Thymus (tissue), 11 donors: ENCODE results near the gene CPSF2. TPM values are rescaled to one million over a fixed set of nuclear protein-coding genes. Genes with fewer than 3 reads are reported as not detected.

Source experiments
- DNase-seq, 9 donors: peaks; one replicate each; pipeline ENCODE4 v3.0.0-alpha.2; 2013; ENCODE audit warnings: low spot score in 9 of 9, low read depth in 6 of 9, missing footprints in 1 of 9
- H3K27ac ChIP-seq, 2 donors: one replicate each; pipeline ENCODE4 v1.5.1; 2013; ENCODE audit warnings: control low read depth in 1 of 2, low read depth in 1 of 2, low read length in 1 of 2, mild to moderate bottlenecking in 1 of 2, moderate library complexity in 1 of 2
- H3K27me3 ChIP-seq, 2 donors: one replicate each; pipeline ENCODE4 v1.5.1; 2013; ENCODE audit warnings: low read length in 1 of 2; ENCODE audit not compliant: control insufficient read depth in 2 of 2, insufficient read depth in 1 of 2
- H3K36me3 ChIP-seq, 2 donors: one replicate each; pipeline ENCODE4 v1.5.1; 2013; ENCODE audit warnings: low read length in 1 of 2, mild to moderate bottlenecking in 1 of 2, moderate library complexity in 1 of 2; ENCODE audit not compliant: control insufficient read depth in 2 of 2, insufficient read depth in 2 of 2
- H3K4me1 ChIP-seq, 2 donors: one replicate each; pipeline ENCODE4 v1.5.1; 2013; ENCODE audit warnings: low read length in 2 of 2; ENCODE audit not compliant: control insufficient read depth in 2 of 2, insufficient read depth in 2 of 2
- H3K4me3 ChIP-seq, 2 donors: one replicate each; pipeline ENCODE4 v1.5.1; 2013; ENCODE audit warnings: low read length in 2 of 2, control low read depth in 1 of 2, mild to moderate bottlenecking in 1 of 2
- H3K9me3 ChIP-seq, 2 donors: one replicate each; pipeline ENCODE4 v1.5.1; 2013; ENCODE audit warnings: low read length in 1 of 2, mild to moderate bottlenecking in 1 of 2; ENCODE audit not compliant: control insufficient read depth in 2 of 2, insufficient read depth in 1 of 2
- WGBS: extraction: QIAGEN DNeasy Blood & Tissue Kit; methylation state at CpG from one replicate; pipeline ENCODE4 v1.1.7; 2013; 5-methylcytosine and 5-hydroxymethylcytosine counted together
- polyA plus RNA-seq: library from polyadenylated mRNA; stranded (reverse); fragments of 200-250 nt; gene quantifications from one replicate; pipeline ENCODE4 v1.2.3, GENCODE V29; 2013
- total RNA-seq: library from RNA; stranded (reverse); fragments of 120-200 nt; gene quantifications from one replicate; pipeline ENCODE4 v1.2.4, GENCODE V29; 2013
- donor health status: healthy.

Gene CPSF2
- total and polyA plus RNA-seq, 2 donors = 12.3 to 53.4 TPM

DNA sequence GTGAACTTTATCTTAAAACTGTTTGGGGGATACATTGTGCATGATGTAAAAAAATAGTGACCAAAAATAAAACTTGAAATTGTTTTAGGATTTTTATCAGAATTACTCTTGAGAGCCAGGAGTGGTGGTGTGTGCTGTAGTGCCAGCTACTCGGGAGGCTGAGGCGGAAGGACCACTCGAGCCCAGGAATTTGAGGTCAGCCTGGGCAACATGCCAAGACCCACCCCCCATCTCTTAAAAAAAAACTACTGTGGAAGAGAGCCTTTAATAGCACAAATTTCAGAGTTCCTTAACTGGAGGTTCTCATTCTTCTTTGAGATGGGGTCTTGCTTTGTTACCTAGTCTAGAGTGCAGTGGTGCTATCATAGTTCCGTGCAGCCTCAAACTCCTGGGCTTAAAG is 21.5 kb downstream of the CPSF2 start:
- 90% methylated on average over 4 of the region's 4 CpGs for WGBS
- no peaks in the 10 kb centered on the region for H3K9me3 ChIP-seq
- peaks cover 45 to 80% of the 10 kb centered on the region in 2 donors for H3K36me3 ChIP-seq
- H3K27ac ChIP-seq = no peak overlapping the region
- H3K4me1 ChIP-seq = no peaks in the 10 kb centered on the region
- no peak for DNase-seq
- H3K4me3 ChIP-seq = no peak overlapping the region
- H3K27me3 ChIP-seq = no peaks in the 10 kb centered on the region

GRCh38 chr14:92143962-92144361 is 22.2 kb downstream of the CPSF2 start:
- Histone ChIP-seq H3K4me1 (no peaks in the 10 kb centered on the region), H3K36me3 (peaks cover 41 to 77% of the 10 kb centered on the region in 2 donors), H3K27me3 (no peaks in the 10 kb centered on the region), H3K4me3 (no peak overlapping the region), H3K27ac (no peak overlapping the region), H3K9me3 (no peaks in the 10 kb centered on the region)
- WGBS = 98% methylated on average over 3 of the region's 3 CpGs
- DNase-seq = no peak

DNA sequence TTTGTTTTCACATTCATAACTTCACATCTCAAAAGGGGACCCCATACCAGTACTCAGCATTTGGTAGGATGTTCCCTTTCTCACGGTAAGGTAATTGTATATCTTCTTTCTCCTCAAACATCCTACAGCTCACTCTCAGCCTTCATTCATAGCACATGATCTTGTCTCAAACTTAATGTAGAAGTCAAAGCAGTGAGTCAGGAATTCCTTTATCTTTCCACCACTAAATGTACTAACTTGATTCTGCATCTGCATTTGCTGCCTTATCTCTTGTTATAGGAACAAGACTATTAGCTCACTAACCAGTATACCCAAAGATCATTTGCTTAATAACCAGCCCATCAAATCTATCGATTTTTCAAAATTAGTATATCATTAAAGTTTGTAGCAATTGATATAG is 22.9 kb downstream of the CPSF2 start:
- Histone ChIP-seq H3K27me3 (no peaks in the 10 kb centered on the region), H3K27ac (no peak overlapping the region), H3K9me3 (no peaks in the 10 kb centered on the region), H3K4me3 (no peak overlapping the region), H3K36me3 (peaks cover 45 to 79% of the 10 kb centered on the region in 2 donors), H3K4me1 (no peaks in the 10 kb centered on the region)
- 94% methylated on average over 2 of the region's 2 CpGs for WGBS
- no peak for DNase-seq

DNA sequence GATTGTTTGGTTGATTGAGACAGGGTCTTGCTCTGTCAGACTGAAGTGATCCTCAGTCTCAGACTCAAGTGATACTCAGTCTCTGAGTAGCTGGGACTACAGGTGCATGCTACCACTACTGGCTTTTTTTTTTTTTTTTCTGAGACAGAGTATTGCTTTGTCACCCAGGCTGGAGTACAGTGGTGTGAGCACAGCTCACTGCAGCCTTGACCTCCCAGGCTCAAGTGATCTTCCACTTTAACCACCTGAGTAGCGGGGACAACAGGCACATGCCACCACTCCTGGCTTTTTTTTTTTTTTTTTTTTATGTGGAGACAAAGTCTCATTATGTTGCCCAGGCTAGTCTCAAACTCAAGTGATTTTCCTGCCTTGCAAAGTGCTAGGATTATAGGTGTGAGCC is 31.8 kb downstream of the CPSF2 start:
- no peak for DNase-seq
- Histone ChIP-seq H3K27ac (no peak overlapping the region), H3K9me3 (no peaks in the 10 kb centered on the region), H3K4me3 (no peak overlapping the region), H3K36me3 (peaks cover 31 to 65% of the 10 kb centered on the region in 2 donors), H3K4me1 (no peaks in the 10 kb centered on the region), H3K27me3 (no peaks in the 10 kb centered on the region)
- WGBS = 96% methylated on average over 1 of the region's 1 CpG

- no peak overlapping the region for H3K27ac ChIP-seq
- H3K27me3 ChIP-seq = no peaks in the 10 kb centered on the region
- H3K36me3 ChIP-seq = peaks cover 32 to 68% of the 10 kb centered on the region in 2 donors
- no peak overlapping the region for H3K4me3 ChIP-seq
- 95% methylated on average over 3 of the region's 3 CpGs for WGBS
- no peak for DNase-seq
- no peaks in the 10 kb centered on the region for H3K4me1 ChIP-seq
- H3K9me3 ChIP-seq = no peaks in the 10 kb centered on the region
Measured at GRCh38 chr14:92154283-92154942, 32.6 kb downstream of the CPSF2 start.

- Histone ChIP-seq H3K9me3 (peaks cover 0 to 3% of the 10 kb centered on the region in 2 donors), H3K4me1 (no peaks in the 10 kb centered on the region), H3K4me3 (no peak overlapping the region), H3K27me3 (no peaks in the 10 kb centered on the region), H3K36me3 (peaks cover 38 to 79% of the 10 kb centered on the region in 2 donors), H3K27ac (no peak overlapping the region)
- WGBS = 75% methylated on average over 4 of the region's 4 CpGs
- no peak for DNase-seq
Measured at GRCh38 chr14:92160619-92161018, 38.9 kb downstream of the CPSF2 start.

DNA sequence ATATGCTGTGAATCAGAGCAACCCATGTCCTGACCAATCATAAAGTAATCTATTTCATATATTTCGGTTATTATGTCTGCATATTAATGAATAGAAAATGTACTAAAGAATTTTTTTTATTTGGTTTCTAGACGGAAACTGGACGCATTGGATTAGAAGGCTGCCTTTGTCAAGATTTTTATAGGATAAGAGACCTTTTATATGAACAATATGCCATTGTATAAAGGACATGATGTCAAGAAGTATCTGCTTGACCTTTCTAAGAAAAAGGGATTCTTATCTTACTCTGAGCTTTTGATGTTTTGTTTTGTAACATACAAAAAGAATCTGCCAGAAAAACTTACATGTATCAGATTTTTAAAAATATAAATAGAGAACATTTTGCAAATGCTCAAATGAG is 39.8 kb downstream of the CPSF2 start:
- WGBS = 97% methylated on average over 3 of the region's 3 CpGs
- peaks cover 0 to 3% of the 10 kb centered on the region in 2 donors for H3K9me3 ChIP-seq
- peaks cover 38 to 70% of the 10 kb centered on the region in 2 donors for H3K36me3 ChIP-seq
- no peak overlapping the region for H3K27ac ChIP-seq
- no peaks in the 10 kb centered on the region for H3K4me1 ChIP-seq
- H3K4me3 ChIP-seq = no peak overlapping the region
- no peak for DNase-seq
- no peaks in the 10 kb centered on the region for H3K27me3 ChIP-seq

DNA sequence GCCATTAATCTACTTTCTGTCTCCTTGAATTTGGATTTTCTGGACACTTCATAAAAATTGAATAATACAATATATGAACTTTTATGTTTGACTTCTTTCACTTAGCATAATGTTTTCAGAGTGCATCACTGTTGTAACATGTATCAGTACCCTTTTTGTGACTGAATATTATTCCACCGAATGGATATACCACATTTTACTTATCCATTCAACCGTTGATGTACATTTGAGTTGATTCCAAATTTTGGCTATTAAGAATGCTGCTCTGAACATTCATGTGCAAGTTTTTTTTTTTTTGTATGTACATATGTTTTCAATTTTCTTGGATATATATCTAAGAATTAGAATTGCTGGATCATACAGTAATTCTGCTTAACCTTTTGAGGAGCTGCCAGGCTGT is 43.2 kb downstream of the CPSF2 start:
- DNase-seq = no peak
- 97% methylated on average over 2 of the region's 2 CpGs for WGBS
- peaks cover 14 to 46% of the 10 kb centered on the region in 2 donors for H3K36me3 ChIP-seq
- H3K4me1 ChIP-seq = no peaks in the 10 kb centered on the region
- peaks cover 0 to 3% of the 10 kb centered on the region in 2 donors for H3K9me3 ChIP-seq
- H3K27ac ChIP-seq = no peak overlapping the region
- H3K27me3 ChIP-seq = no peaks in the 10 kb centered on the region
- no peak overlapping the region for H3K4me3 ChIP-seq

DNA sequence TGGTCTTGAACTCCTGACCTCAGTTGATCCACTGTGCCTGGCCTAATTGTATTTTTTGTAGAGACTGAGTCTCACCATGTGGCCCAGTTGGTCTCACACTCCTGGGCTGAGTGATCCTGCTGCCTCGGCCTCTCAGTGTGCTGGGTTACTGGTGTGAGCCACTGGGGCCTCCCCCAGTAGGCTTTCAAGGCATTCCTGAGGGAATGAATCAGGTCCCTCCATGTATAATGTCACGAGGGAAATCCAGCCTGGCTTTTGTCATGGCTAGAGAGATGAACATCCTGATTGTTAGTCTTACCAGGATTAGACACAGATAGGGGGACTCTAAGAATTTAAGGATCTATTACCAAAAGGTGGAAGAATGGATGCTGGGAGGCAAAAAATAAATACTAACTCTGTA is 51.9 kb downstream of the CPSF2 start:
- no peak overlapping the region for H3K4me3 ChIP-seq
- WGBS = 98% methylated on average over 2 of the region's 2 CpGs
- no peaks in the 10 kb centered on the region for H3K4me1 ChIP-seq
- H3K27ac ChIP-seq = no peak overlapping the region
- H3K27me3 ChIP-seq = no peaks in the 10 kb centered on the region
- H3K36me3 ChIP-seq = peaks cover 0 to 5% of the 10 kb centered on the region in 2 donors
- no peak for DNase-seq
- no peaks in the 10 kb centered on the region for H3K9me3 ChIP-seq
